Left lung (tissue), 10 donors: Measurements from ENCODE around the gene NF2. TPM values are rescaled to one million over a fixed set of nuclear protein-coding genes. Genes with fewer than 3 reads are reported as not detected.

ENCODE experiments used
- ATAC-seq: fragments of 200-7000 bp; cut with Tn5 transposase; one replicate; pipeline ENCODE4 v1.9.1; 2020; ENCODE audit warnings: moderate library complexity
- DNase-seq, 4 donors: peaks; one replicate each; pipeline ENCODE4 v3.0.0-alpha.2; 2013 to 2020
- H3K27ac ChIP-seq, 2 donors: fragments of 200-600 bp; sonication (generic) in 1 of 2; one replicate each; pipeline versions ENCODE4 v1.5.0 to v1.8.0; 2020 to 2021
- H3K27me3 ChIP-seq, 2 donors: fragments of 200-600 bp; sonication (generic) in 1 of 2; one replicate each; pipeline versions ENCODE4 v1.5.0 to v1.8.0; 2020 to 2021
- H3K36me3 ChIP-seq, 2 donors: fragments of 200-600 bp; sonication (generic) in 1 of 2; one replicate each; pipeline versions ENCODE4 v1.5.0 to v1.8.0; 2020 to 2021
- H3K4me1 ChIP-seq, 2 donors: fragments of 200-600 bp; one replicate each; pipeline ENCODE4 v1.8.0; 2021
- H3K4me3 ChIP-seq, 2 donors: fragments of 200-600 bp; sonication (generic) in 1 of 2; one replicate each; pipeline versions ENCODE4 v1.5.0 to v1.8.0; 2020 to 2021; ENCODE audit warnings: mild to moderate bottlenecking in 1 of 2
- H3K9me3 ChIP-seq, 2 donors: fragments of 200-600 bp; sonication (generic) in 1 of 2; one replicate each; pipeline versions ENCODE4 v1.5.0 to v1.8.0; 2020 to 2021
- CTCF ChIP-seq, 2 donors: fragments of 200-600 bp; sonication (generic) in 1 of 2; IDR thresholded peaks; one replicate each; pipeline versions ENCODE4 v1.5.0 to v1.8.0; 2021; ENCODE audit warnings: antibody characterized with exemption in 2 of 2
- intact Hi-C, 2 donors: fragments of 100-400 bp; cut with DNase I; formaldehyde crosslinking; loops; one replicate each; pipeline versions ENCODE4 v1.11.2 to v1.14.2; 2022
- polyA plus RNA-seq, 6 donors: library from polyadenylated mRNA; unstranded; fragments of 120-200 nt; gene quantifications; one replicate each; pipeline ENCODE4 v1.2.1, GENCODE V29; 2013; ENCODE audit not compliant: insufficient read length in 6 of 6
- total RNA-seq, 2 donors: library from RNA; stranded (reverse); fragmentation: NEBNext Ultra II Directional; extraction: Animal tissue kit (Norgen Biotek cat#: 25700); gene quantifications; one replicate each; pipeline ENCODE4 v1.2.1, GENCODE V29; 2021
- donor health status: DM: no; HTN: yes; CAD: no.
- donor health status: DM: no; HTN: no; CAD: no.

The NF2 gene
- total and polyA plus RNA-seq, 8 donors: 20.1 to 65.3 (median 23.4) TPM

- intact Hi-C loops: no loop called here
- TF ChIP-seq CTCF (IDR thresholded peaks at IDR 0.05): no peak
- no peaks in the 10 kb centered on the region for H3K9me3 ChIP-seq
- no peak overlapping the region for H3K4me3 ChIP-seq
- DNase-seq (no peak), ATAC-seq (no peak)
- H3K27ac ChIP-seq: no peak overlapping the region
- peaks cover 0 to 84% of the 10 kb centered on the region in 2 donors for H3K27me3 ChIP-seq
- no peaks in the 10 kb centered on the region for H3K4me1 ChIP-seq
- H3K36me3 ChIP-seq: no peaks in the 10 kb centered on the region
These were observed 106.8 kb downstream of the NF2 start for GRCh38 chr22:29710193-29710592.

- Histone ChIP-seq H3K4me1 (no peaks in the 10 kb centered on the region), H3K27ac (no peak overlapping the region), H3K4me3 (no peak overlapping the region), H3K27me3 (peaks cover 0 to 87% of the 10 kb centered on the region in 2 donors), H3K36me3 (no peaks in the 10 kb centered on the region), H3K9me3 (no peaks in the 10 kb centered on the region)
- intact Hi-C loops: no loop called here
- TF ChIP-seq CTCF (IDR thresholded peaks at IDR 0.05): no peak
- DNase-seq (peak in 1 of 4 donors; percentile 43), ATAC-seq (peak; percentile 66)
These were observed 107.6 kb downstream of the NF2 start for GRCh38 chr22:29710922-29711593.

GRCh38 chr22:29712119-29712518 lies 108.7 kb downstream of the NF2 start:
- intact Hi-C loops: no loop called here
- no peak for DNase-seq
- TF ChIP-seq CTCF (IDR thresholded peaks at IDR 0.05): no peak
- H3K9me3 ChIP-seq: no peaks in the 10 kb centered on the region
- H3K27ac ChIP-seq: no peak overlapping the region
- peaks cover 0 to 87% of the 10 kb centered on the region in 2 donors for H3K27me3 ChIP-seq
- H3K36me3 ChIP-seq: no peaks in the 10 kb centered on the region
- H3K4me3 ChIP-seq: no peak overlapping the region
- H3K4me1 ChIP-seq: no peaks in the 10 kb centered on the region
- ATAC-seq: no peak

GRCh38 chr22:29713156-29713727 lies 109.8 kb downstream of the NF2 start:
- no peak for ATAC-seq
- Histone ChIP-seq H3K4me1 (no peaks in the 10 kb centered on the region), H3K4me3 (no peak overlapping the region), H3K36me3 (no peaks in the 10 kb centered on the region), H3K27ac (no peak overlapping the region), H3K9me3 (no peaks in the 10 kb centered on the region), H3K27me3 (peaks cover 0 to 89% of the 10 kb centered on the region in 2 donors)
- DNase-seq: no peak
- intact Hi-C loops: no loop called here
- no peak for TF ChIP-seq CTCF (IDR thresholded peaks at IDR 0.05)

GRCh38 chr22:29715240-29715639 lies 111.8 kb downstream of the NF2 start:
- no peaks in the 10 kb centered on the region for H3K36me3 ChIP-seq
- ATAC-seq: no peak
- intact Hi-C loops: no loop called here
- H3K27ac ChIP-seq: no peak overlapping the region
- no peaks in the 10 kb centered on the region for H3K9me3 ChIP-seq
- DNase-seq: no peak
- no peak overlapping the region for H3K4me3 ChIP-seq
- H3K4me1 ChIP-seq: peaks cover 0 to under 1% of the 10 kb centered on the region in 2 donors
- peaks cover 14 to 90% of the 10 kb centered on the region in 2 donors for H3K27me3 ChIP-seq
- no peak for TF ChIP-seq CTCF (IDR thresholded peaks at IDR 0.05)
